ENCODE results near the gene FARSA.
"Not testable (repeated sequence)": the region's sequence is repeated elsewhere in the genome, so short reads cannot be mapped to it uniquely, and the experiment has no call there.

FARSA gene

DNA sequence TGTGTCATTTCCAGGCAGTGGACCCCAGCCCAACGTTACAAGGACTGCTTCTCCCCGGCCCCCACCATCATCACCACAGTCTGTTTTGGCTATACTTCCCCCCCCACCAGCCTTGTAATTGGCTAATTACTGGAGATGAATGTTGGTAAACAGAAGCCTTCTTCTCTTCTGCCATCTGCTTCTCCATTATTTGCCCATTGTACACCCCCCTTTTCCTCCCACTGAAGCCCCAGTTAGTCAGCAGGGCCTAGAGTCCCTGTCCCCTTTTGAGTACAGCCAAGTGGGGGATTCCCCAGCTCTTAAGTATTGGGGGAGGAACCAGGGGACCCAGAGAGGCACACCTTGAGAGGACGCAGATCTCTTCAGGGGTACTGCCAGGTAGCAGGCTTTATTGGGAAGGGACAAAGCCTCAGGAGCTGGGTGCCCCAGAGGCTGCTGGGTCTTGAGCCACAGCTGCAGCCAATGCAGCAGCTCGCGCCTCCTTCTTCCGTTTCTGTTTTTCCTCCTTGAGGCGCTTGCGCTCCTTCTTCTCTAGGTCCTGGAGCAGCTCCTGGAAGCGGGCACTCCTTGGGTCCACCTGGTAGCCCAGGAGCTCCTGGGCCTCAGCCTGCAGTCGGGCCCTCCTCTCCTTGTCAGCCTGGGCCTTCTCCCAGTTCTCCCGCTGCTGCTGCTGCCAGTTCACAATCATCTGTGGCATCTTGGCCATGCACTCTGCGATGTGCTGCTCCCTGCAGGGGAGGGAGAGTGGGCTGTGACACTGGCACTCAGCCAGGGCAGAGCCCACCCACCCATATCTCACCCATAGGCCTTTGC, 20.5 kb upstream of the FARSA start:
- DNase-seq, result no peak

DNA sequence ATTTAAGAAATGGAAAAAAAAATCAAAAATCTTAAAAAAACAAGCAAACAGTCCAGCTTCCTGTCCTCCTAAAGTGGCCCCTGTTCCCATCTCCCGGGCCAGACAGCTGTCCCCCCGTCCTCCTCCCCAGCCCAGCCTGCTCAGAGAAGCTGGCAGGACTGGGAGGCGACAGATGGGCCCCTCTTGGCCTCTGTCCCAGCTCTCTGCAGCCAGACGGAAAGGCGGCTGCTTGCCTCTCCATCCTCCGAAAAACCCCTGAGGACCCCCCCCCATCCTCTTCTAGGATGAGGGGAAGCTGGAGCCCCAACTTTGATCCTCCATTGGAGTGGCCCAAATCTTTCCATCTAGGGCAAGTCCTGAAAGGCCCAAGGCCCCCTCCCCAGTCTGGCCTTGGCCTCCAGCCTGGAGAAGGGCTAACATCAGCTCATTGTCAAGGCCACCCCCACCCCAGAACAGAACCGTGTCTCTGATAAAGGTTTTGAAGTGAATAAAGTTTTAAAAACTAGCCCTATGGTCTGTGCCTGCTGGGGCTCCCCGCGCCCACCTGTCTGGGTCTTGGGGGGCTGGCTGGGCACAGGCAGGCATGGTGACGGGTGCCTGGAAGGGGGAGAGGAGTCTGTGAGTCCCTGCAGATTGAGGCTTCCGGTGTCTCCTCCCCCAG, 19.8 kb upstream of the FARSA start:
- DNase-seq, result no peak

DNA sequence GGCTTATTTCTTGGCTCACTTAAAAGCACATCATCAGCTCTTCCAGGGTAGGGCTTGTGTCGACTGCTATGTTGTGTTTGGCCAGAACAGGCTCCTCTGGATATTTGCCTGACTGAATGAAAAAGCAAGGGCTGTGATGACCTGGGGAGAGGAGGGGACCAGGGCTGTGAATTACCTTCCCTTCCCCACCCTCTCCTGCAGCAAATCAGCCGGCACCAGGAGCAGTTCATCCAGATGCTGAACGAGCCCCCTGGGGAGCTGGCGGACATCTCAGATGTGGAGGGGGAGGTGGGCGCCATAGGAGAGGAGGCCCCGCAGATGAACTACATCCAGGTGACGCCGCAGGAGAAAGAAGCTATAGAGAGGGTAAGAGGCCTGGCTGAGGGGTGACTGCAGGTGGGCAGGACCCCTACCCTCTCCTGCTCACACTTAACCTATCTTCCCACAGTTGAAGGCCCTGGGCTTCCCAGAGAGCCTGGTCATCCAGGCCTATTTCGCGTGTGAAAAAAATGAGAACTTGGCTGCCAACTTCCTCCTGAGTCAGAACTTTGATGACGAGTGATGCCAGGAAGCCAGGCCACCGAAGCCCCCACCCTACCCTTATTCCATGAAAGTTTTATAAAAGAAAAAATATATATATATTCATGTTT, 19.1 kb upstream of the FARSA start:
- peak; percentile 43 to 75 for DNase-seq

DNA sequence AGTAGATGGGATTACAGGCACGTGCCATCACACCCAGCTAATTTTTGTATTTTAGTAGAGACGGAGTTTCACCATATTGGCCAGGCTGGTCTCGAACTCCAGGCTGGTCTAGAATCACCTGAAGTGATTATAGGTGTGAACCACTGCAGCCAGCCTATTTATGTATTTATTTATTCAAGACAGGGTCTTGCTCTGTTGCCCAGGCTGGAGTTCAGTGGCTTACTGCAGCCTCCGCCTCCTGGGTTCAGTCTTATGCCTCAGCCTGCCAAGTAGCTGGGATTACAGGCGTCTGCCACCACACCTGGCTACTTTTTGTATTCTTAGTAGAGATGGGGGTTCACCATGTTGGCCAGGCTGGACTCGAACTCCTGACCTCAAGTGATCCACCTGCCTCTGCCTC, 18.5 kb upstream of the FARSA start:
- DNase-seq, result not testable (repeated sequence)

DNA sequence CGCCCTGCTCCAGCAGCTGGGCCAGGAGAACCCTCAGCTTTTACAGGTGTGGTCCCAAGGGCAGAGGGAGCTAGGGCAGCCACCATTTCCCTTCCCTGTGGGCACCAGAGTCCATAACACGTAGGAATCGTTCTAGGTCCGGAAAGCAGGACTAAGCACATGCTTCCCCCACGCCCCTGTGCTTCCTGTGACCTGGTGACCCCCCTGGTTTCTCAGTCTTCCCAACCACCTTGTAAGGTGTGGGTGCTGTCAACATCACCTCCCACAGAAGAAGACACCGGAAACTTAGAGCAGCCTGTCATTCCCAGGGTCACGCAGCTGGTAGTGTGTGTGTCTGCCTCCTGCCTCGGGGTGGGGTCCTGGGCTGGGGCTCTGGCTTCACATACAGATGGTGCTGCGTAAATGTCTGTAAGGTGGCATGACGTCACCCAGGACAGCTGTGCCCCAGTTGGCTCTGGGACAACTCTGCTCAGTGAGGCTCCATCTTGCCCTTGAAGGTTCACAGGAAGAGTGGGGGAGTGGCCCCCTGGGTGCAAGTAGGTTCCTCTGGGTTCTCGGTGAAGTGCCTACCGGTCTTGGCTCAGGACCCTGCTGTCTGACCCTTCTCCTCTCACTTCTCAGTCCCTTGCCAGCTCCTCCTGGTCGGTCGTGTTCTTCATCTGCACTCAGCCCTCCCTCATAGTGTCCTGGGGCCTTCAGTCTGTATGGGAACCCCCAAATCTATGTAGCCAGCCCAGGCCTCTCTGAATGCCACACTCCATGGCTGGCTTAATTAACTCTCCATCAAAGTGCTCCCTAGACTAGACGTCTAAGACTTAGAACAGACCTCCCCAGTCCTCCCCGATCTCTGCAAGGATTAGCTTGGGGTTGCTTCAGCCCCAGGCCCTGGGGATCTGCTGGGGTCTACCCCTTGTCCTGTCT, 16.1 kb upstream of the FARSA start:
- DNase-seq, result no peak

DNA sequence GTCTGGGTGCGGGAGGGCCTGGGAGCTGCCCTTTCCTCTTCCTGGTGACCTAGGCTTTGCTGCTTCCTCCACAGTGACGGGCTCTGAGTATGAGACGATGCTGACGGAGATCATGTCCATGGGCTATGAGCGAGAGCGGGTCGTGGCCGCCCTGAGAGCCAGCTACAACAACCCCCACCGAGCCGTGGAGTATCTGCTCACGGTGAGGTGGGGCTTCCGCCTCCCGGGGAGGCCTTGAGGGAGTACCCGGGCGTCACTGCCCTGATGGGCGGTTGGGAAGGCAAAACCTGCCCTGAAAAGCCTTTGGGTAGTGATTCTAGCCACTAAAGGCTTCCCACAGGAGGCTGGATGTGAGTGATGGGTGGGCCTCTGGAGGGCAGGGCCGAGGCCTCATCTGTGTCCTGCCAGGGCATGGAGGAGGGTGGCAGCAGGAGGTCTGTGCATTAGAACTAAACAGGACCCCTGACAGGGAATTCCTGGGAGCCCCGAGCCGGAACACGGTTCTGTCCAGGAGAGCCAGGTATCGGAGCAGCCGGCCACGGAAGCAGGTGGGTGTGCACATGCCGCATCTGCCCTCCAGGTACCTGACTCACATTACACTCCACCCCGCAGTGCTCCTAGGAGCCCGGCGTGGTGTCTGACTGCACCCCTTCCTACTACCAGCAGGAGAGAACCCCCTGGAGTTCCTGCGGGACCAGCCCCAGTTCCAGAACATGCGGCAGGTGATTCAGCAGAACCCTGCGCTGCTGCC, 15.3 kb upstream of the FARSA start:
- no peak for DNase-seq

DNA sequence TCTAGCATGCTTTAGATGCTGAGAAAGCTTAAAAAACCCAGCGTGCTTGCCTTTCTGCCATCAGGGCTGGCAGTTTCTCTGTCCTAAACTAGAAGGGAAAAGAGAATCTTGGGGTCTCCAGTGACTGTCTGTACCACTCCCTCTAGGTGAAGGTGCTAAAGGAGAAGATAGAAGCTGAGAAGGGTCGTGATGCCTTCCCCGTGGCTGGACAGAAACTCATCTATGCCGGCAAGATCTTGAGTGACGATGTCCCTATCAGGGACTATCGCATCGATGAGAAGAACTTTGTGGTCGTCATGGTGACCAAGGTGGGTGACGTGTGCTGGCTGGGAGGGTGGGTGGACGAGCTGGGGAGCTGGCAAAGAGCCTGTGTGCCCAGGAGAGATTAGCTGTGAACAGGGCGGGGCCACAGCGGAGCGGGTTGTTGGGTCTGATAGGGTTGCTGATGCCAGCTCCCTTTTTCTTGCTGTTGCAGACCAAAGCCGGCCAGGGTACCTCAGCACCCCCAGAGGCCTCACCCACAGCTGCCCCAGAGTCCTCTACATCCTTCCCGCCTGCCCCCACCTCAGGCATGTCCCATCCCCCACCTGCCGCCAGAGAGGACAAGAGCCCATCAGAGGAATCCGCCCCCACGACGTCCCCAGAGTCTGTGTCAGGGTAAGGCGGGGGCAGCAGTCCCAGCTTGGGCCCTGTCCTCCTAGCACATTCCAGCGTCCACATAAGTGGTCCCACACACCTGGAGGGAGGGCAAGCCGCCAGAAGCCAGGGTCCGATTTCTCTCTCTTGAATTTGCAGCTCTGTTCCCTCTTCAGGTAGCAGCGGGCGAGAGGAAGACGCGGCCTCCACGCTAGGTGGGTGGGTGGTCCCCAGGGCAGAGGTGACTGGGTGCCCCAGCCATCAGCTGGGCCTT, 14.4 kb upstream of the FARSA start:
- no peak for DNase-seq

DNA sequence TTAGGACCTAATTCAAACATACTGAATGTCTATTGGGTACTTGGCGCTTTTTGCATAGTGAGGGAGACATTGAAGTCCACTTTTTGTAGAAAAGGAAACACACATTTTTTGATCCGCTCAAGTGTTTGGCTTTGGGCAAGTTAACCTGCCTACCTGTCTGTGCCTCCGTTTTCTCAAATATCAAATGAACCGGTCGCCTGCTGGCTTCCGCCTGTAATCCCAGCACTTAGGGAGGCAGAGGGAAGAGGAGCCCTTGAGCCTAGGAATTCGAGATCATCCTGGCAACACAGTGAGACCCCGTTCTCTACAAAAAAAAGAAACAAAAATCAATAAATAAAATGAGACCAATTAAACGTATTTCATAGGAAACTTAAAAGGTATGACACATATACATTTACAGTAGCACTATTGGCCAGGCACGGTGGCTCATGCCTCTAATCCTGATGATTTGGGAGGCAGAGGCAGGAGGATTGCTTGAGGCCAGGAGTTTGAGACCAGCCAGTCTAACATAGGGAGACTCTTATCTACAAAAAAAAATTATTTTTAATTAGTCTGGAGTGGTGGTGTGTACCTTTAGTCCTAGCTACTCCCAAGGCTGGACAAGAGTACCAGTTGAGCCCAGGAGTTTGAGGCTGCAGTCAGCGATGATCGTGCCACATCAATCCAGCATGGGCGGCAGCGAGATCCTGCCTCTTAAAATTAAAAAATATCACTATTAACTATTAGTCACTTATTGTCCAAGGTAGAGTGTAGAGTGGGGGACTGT, 13.4 kb upstream of the FARSA start:
- DNase-seq, result no peak

DNA sequence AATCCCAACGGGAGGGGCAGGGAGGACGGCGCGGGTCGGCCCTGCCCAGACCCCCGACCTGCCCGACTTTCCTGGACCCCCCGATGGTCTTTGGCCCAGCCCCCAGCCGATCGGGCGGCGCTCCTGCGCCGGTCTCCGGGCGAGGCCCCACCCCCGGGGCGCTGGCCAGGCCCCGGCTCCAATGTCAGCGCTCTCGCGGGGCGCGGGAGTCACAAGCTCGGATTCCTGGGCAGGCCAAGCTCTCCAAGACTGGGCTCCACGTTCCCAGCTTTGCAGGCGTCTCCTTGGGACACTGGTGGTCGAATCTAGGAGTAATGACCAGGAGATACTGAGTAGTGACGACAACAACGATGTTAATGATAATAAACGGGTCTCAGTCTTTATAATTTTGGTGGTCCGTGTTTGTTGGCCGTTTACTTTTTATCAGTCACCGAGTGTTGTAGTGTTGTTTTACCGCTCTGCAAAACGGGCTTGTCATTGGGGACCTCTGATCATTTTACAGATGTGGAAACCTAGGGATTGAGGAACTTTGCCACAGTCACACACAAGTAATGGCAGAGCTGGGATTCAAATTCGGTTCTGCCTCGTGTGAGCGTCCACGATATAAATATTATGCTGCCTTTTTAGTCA, 12.7 kb upstream of the FARSA start:
- DNase-seq, result peak; percentile 51 to 76

DNA sequence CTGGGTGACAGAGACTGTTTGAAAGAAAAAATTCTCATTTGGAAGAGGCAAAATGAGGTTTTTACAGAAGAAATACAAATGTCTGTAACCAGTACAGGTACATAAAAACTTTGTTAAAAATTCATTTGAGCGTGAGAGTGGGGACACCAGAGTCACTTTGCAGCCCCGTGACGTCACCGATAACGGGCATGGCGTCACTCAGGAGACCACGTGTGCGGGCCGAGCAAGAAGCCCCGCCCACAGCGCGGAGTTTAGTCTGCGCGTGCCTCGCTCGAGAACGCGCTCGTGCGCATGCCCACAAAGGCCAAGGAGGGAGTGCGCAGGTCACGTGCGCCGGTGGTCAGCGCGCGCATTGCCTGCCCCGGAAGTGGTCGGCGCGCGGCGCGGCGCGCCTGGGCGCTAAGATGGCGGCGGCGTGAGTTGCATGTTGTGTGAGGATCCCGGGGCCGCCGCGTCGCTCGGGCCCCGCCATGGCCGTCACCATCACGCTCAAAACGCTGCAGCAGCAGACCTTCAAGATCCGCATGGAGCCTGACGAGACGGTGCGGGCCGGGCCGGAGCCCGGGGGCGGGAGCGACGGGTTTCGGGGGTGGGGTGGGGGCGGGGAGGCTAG, 12.1 kb upstream of the FARSA start, which contains the start of gene RAD23A:
RAD23A (plus strand) TSS at position 384 of the 613 bp plus-strand sequence; CDS start at position 471, 87 bp downstream.
- DNase-seq, result peak; percentile 99 to 100

DNA sequence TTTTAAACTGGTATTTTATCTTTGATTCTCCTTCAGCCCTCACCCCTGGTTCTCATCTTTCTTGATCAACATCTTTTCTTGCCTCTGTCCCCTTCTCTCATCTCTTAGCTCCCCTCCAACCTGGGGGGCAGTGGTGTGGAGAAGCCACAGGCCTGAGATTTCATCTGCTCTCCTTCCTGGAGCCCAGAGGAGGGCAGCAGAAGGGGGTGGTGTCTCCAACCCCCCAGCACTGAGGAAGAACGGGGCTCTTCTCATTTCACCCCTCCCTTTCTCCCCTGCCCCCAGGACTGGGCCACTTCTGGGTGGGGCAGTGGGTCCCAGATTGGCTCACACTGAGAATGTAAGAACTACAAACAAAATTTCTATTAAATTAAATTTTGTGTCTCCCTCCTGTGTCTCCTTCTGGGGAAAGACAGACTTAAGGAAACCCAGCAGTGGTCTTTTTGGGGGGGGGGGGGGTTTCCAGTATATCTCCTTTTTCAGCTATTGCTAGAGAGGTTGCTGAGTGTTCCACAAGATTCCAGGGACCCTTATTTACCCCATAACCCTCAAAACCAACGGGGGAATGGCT, 10.7 kb upstream of the FARSA start:
- no peak for DNase-seq

DNA sequence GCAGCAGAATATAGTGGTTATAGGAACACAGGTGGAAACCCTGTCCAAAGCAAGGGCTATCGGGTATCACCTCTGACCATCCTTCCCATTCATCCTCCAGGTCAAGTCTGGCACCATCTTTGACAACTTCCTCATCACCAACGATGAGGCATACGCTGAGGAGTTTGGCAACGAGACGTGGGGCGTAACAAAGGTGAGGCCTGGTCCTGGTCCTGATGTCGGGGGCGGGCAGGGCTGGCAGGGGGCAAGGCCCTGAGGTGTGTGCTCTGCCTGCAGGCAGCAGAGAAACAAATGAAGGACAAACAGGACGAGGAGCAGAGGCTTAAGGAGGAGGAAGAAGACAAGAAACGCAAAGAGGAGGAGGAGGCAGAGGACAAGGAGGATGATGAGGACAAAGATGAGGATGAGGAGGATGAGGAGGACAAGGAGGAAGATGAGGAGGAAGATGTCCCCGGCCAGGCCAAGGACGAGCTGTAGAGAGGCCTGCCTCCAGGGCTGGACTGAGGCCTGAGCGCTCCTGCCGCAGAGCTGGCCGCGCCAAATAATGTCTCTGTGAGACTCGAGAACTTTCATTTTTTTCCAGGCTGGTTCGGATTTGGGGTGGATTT, 10.0 kb upstream of the FARSA start:
- no peak for DNase-seq

DNA sequence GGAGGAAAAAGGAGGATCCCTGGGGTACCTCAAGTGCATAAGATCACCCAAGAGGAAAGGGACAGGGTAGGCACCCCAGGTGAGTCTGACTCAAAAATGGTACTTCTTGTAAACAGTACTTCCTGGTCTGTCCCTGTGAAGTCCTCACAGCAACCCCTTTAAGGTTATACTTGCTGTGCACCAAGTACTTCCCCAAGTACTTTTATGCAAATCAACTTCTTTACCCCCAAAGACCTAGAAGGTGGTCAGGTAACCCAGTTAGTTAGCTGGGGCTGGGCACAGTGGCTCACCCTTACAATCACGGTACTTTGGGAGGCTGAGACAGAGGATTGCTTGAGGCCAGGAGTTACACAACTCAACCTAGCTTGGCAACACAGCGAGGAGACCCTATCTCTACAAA, 7.4 kb upstream of the FARSA start:
- no peak for DNase-seq

DNA sequence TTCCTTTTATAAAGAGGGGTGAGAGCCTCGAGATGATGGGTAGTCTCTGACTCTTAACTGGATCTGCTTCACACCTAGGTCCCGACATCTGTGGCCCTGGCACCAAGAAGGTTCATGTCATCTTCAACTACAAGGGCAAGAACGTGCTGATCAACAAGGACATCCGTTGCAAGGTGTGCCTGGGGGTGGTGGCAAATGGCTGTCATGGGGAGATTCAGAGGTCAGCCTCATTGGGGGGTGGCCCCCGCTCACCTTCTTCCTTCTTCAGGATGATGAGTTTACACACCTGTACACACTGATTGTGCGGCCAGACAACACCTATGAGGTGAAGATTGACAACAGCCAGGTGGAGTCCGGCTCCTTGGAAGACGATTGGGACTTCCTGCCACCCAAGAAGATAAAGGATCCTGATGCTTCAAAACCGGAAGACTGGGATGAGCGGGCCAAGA, 6.5 kb upstream of the FARSA start:
- DNase-seq, result no peak

DNA sequence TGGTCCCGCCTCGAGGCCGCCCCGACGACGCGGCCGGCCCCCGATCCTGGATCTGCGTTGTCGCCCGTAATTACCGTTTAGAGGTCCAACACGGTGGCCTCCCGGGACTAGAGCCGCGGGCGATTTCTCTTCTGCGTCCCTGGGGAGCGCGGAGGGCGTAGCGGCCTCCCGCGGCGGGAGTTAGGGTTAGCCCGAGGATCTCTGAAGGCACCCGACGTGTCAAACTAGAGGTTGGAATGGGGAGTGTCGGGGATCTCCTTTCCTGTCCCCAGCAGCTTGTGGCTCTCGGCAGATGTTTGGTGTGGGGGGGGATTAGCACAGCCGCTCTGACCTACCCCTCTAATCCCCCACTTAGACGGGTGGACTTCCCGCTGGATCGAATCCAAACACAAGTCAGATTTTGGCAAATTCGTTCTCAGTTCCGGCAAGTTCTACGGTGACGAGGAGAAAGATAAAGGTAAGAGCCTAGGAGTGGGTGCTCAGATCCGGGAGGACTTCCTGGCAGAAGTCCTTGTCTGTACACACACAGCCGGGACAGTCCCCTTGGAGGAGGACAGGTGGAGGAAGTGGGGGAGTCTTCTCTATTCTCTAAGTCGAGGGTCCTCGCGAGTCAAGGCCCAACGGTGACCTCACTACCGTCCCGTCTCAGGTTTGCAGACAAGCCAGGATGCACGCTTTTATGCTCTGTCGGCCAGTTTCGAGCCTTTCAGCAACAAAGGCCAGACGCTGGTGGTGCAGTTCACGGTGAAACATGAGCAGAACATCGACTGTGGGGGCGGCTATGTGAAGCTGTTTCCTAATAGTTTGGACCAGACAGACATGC, 5.5 kb upstream of the FARSA start:
- peak; percentile 57 to 80 for DNase-seq

DNA sequence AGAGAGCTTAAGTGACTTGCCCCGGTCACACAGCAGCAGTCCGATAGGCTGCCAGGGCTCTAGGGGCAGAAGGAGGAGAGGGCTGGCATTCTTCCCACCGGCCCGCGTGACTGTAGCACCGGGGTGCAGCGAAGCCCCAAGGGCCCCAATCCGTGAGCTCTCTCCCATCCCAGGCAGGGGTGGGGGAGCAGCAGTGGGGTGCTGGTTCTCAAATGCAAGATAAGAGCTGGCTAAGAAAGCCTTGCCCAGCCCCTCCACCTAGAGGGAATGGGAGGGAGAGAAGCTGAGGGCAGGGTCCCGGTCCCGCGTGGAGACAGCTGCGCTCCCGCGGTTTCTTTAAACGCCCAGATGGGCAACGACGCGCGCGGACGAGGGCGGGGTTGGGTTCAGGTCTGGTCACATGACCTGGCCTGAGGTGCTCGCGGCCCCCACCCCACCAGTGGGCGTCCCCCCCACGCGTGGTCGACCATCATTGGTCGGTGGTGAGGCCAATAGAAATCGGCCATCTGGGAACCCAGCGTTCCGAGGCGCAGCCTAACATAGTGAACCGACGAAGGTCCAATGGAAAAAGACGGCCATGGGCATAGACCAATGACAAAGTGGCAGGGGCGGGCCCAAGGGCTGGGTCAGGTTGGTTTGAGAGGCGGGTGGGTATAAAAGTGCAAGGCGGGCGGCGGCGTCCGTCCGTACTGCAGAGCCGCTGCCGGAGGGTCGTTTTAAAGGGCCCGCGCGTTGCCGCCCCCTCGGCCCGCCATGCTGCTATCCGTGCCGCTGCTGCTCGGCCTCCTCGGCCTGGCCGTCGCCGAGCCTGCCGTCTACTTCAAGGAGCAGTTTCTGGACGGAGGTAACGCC, 4.6 kb upstream of the FARSA start, which contains the start of gene CALR:
CALR (plus strand) TSS at position 683 of the 852 bp plus-strand sequence; CDS start at position 754, 71 bp downstream.
- peak; percentile 100 for DNase-seq

Data from inflammatory macrophage (primary cell).